ENCODE results near the gene MBD3. TPM values are rescaled to one million over a fixed set of nuclear protein-coding genes. Genes with fewer than 3 reads are reported as not detected.

Gene MBD3
- total and polyA plus RNA-seq, 2 donors = 64.8 to 99.9 TPM

- DNase-seq (ENCODE audit: low read depth in 6 of 9, low spot score in 9 of 9) = no peak
- no peaks in the 10 kb centered on the region for H3K27me3 ChIP-seq (ENCODE audit: control insufficient read depth in 2 of 2, insufficient read depth in 1 of 2, low read length in 1 of 2)
- peak overlapping the region in 1 of 2 donors; percentile 7 for H3K27ac ChIP-seq (ENCODE audit: low read depth in 1 of 2, low read length in 1 of 2)
- no peaks in the 10 kb centered on the region for H3K4me1 ChIP-seq (ENCODE audit: control insufficient read depth in 2 of 2, insufficient read depth in 2 of 2, low read length in 2 of 2)
- no peak overlapping the region for H3K4me3 ChIP-seq (ENCODE audit: low read length in 2 of 2)
- peaks cover 0 to 3% of the 10 kb centered on the region in 2 donors for H3K9me3 ChIP-seq (ENCODE audit: control insufficient read depth in 2 of 2, insufficient read depth in 1 of 2, low read length in 1 of 2)
- peaks cover 64 to 73% of the 10 kb centered on the region in 2 donors for H3K36me3 ChIP-seq (ENCODE audit: control insufficient read depth in 2 of 2, insufficient read depth in 2 of 2, low read length in 1 of 2)
- WGBS = 97% methylated on average over 26 of the region's 26 CpGs
Observed at GRCh38 chr19:1632462-1633268, 40.0 kb upstream of the MBD3 start.

- peaks cover 0 to 3% of the 10 kb centered on the region in 2 donors for H3K9me3 ChIP-seq (ENCODE audit: control insufficient read depth in 2 of 2, insufficient read depth in 1 of 2, low read length in 1 of 2)
- H3K36me3 ChIP-seq (ENCODE audit: control insufficient read depth in 2 of 2, insufficient read depth in 2 of 2, low read length in 1 of 2) = peaks cover 63 to 70% of the 10 kb centered on the region in 2 donors
- 97% methylated on average over 31 of the region's 31 CpGs for WGBS
- H3K4me3 ChIP-seq (ENCODE audit: low read length in 2 of 2) = no peak overlapping the region
- no peak for DNase-seq (ENCODE audit: low read depth in 6 of 9, low spot score in 9 of 9)
- no peaks in the 10 kb centered on the region for H3K4me1 ChIP-seq (ENCODE audit: control insufficient read depth in 2 of 2, insufficient read depth in 2 of 2, low read length in 2 of 2)
- H3K27ac ChIP-seq (ENCODE audit: low read depth in 1 of 2, low read length in 1 of 2) = no peak overlapping the region
- no peaks in the 10 kb centered on the region for H3K27me3 ChIP-seq (ENCODE audit: control insufficient read depth in 2 of 2, insufficient read depth in 1 of 2, low read length in 1 of 2)
Observed at GRCh38 chr19:1631557-1632100, 39.0 kb upstream of the MBD3 start.

GRCh38 chr19:1630811-1631210 is 38.1 kb upstream of the MBD3 start:
- DNase-seq (ENCODE audit: low read depth in 6 of 9, low spot score in 9 of 9) = no peak
- H3K27me3 ChIP-seq (ENCODE audit: control insufficient read depth in 2 of 2, insufficient read depth in 1 of 2, low read length in 1 of 2) = no peaks in the 10 kb centered on the region
- H3K4me1 ChIP-seq (ENCODE audit: control insufficient read depth in 2 of 2, insufficient read depth in 2 of 2, low read length in 2 of 2) = no peaks in the 10 kb centered on the region
- no peak overlapping the region for H3K27ac ChIP-seq (ENCODE audit: low read depth in 1 of 2, low read length in 1 of 2)
- WGBS = 97% methylated on average over 17 of the region's 17 CpGs
- no peak overlapping the region for H3K4me3 ChIP-seq (ENCODE audit: low read length in 2 of 2)
- peaks cover 60 to 72% of the 10 kb centered on the region in 2 donors for H3K36me3 ChIP-seq (ENCODE audit: control insufficient read depth in 2 of 2, insufficient read depth in 2 of 2, low read length in 1 of 2)
- H3K9me3 ChIP-seq (ENCODE audit: control insufficient read depth in 2 of 2, insufficient read depth in 1 of 2, low read length in 1 of 2) = peaks cover 0 to 3% of the 10 kb centered on the region in 2 donors

GRCh38 chr19:1630012-1630411 is 37.3 kb upstream of the MBD3 start:
- peaks cover 0 to 2% of the 10 kb centered on the region in 2 donors for H3K9me3 ChIP-seq (ENCODE audit: control insufficient read depth in 2 of 2, insufficient read depth in 1 of 2, low read length in 1 of 2)
- H3K4me3 ChIP-seq (ENCODE audit: low read length in 2 of 2) = no peak overlapping the region
- H3K27ac ChIP-seq (ENCODE audit: low read depth in 1 of 2, low read length in 1 of 2) = no peak overlapping the region
- H3K27me3 ChIP-seq (ENCODE audit: control insufficient read depth in 2 of 2, insufficient read depth in 1 of 2, low read length in 1 of 2) = no peaks in the 10 kb centered on the region
- DNase-seq (ENCODE audit: low read depth in 6 of 9, low spot score in 9 of 9) = no peak
- peaks cover 66 to 74% of the 10 kb centered on the region in 2 donors for H3K36me3 ChIP-seq (ENCODE audit: control insufficient read depth in 2 of 2, insufficient read depth in 2 of 2, low read length in 1 of 2)
- H3K4me1 ChIP-seq (ENCODE audit: control insufficient read depth in 2 of 2, insufficient read depth in 2 of 2, low read length in 2 of 2) = no peaks in the 10 kb centered on the region
- WGBS = 96% methylated on average over 20 of the region's 20 CpGs

GRCh38 chr19:1629256-1629808 is 36.7 kb upstream of the MBD3 start:
- Histone ChIP-seq H3K9me3 (ENCODE audit: control insufficient read depth in 2 of 2, insufficient read depth in 1 of 2, low read length in 1 of 2) (no peaks in the 10 kb centered on the region), H3K27ac (ENCODE audit: low read depth in 1 of 2, low read length in 1 of 2) (no peak overlapping the region), H3K4me1 (ENCODE audit: control insufficient read depth in 2 of 2, insufficient read depth in 2 of 2, low read length in 2 of 2) (no peaks in the 10 kb centered on the region), H3K27me3 (ENCODE audit: control insufficient read depth in 2 of 2, insufficient read depth in 1 of 2, low read length in 1 of 2) (no peaks in the 10 kb centered on the region), H3K36me3 (ENCODE audit: control insufficient read depth in 2 of 2, insufficient read depth in 2 of 2, low read length in 1 of 2) (peaks cover 66 to 73% of the 10 kb centered on the region in 2 donors), H3K4me3 (ENCODE audit: low read length in 2 of 2) (no peak overlapping the region)
- 99% methylated on average over 24 of the region's 24 CpGs for WGBS
- DNase-seq (ENCODE audit: low read depth in 6 of 9, low spot score in 9 of 9) = no peak

GRCh38 chr19:1627194-1627593 is 34.5 kb upstream of the MBD3 start:
- 97% methylated on average over 17 of the region's 17 CpGs for WGBS
- Histone ChIP-seq H3K27me3 (ENCODE audit: control insufficient read depth in 2 of 2, insufficient read depth in 1 of 2, low read length in 1 of 2) (no peaks in the 10 kb centered on the region), H3K4me1 (ENCODE audit: control insufficient read depth in 2 of 2, insufficient read depth in 2 of 2, low read length in 2 of 2) (no peaks in the 10 kb centered on the region), H3K27ac (ENCODE audit: low read depth in 1 of 2, low read length in 1 of 2) (no peak overlapping the region), H3K36me3 (ENCODE audit: control insufficient read depth in 2 of 2, insufficient read depth in 2 of 2, low read length in 1 of 2) (peaks cover 71% of the 10 kb centered on the region in 2 donors), H3K9me3 (ENCODE audit: control insufficient read depth in 2 of 2, insufficient read depth in 1 of 2, low read length in 1 of 2) (no peaks in the 10 kb centered on the region), H3K4me3 (ENCODE audit: low read length in 2 of 2) (no peak overlapping the region)
- DNase-seq (ENCODE audit: low read depth in 6 of 9, low spot score in 9 of 9) = no peak

- Histone ChIP-seq H3K36me3 (ENCODE audit: control insufficient read depth in 2 of 2, insufficient read depth in 2 of 2, low read length in 1 of 2) (peaks cover 71 to 73% of the 10 kb centered on the region in 2 donors), H3K27ac (ENCODE audit: low read depth in 1 of 2, low read length in 1 of 2) (no peak overlapping the region), H3K4me1 (ENCODE audit: control insufficient read depth in 2 of 2, insufficient read depth in 2 of 2, low read length in 2 of 2) (no peaks in the 10 kb centered on the region), H3K27me3 (ENCODE audit: control insufficient read depth in 2 of 2, insufficient read depth in 1 of 2, low read length in 1 of 2) (no peaks in the 10 kb centered on the region), H3K4me3 (ENCODE audit: low read length in 2 of 2) (no peak overlapping the region), H3K9me3 (ENCODE audit: control insufficient read depth in 2 of 2, insufficient read depth in 1 of 2, low read length in 1 of 2) (no peaks in the 10 kb centered on the region)
- 98% methylated on average over 32 of the region's 32 CpGs for WGBS
- no peak for DNase-seq (ENCODE audit: low read depth in 6 of 9, low spot score in 9 of 9)
Observed at GRCh38 chr19:1626417-1627010, 33.8 kb upstream of the MBD3 start.

GRCh38 chr19:1624458-1624857 is 31.8 kb upstream of the MBD3 start:
- H3K36me3 ChIP-seq (ENCODE audit: control insufficient read depth in 2 of 2, insufficient read depth in 2 of 2, low read length in 1 of 2) = peaks cover 71 to 73% of the 10 kb centered on the region in 2 donors
- H3K4me3 ChIP-seq (ENCODE audit: low read length in 2 of 2) = no peak overlapping the region
- H3K4me1 ChIP-seq (ENCODE audit: control insufficient read depth in 2 of 2, insufficient read depth in 2 of 2, low read length in 2 of 2) = no peaks in the 10 kb centered on the region

GRCh38 chr19:1622541-1622940 is 29.9 kb upstream of the MBD3 start:
- no peak overlapping the region for H3K4me3 ChIP-seq (ENCODE audit: low read length in 2 of 2)
- H3K27ac ChIP-seq (ENCODE audit: low read depth in 1 of 2, low read length in 1 of 2) = no peak overlapping the region
- no peaks in the 10 kb centered on the region for H3K9me3 ChIP-seq (ENCODE audit: control insufficient read depth in 2 of 2, insufficient read depth in 1 of 2, low read length in 1 of 2)
- no peak for DNase-seq (ENCODE audit: low read depth in 6 of 9, low spot score in 9 of 9)
- peaks cover 87 to 89% of the 10 kb centered on the region in 2 donors for H3K36me3 ChIP-seq (ENCODE audit: control insufficient read depth in 2 of 2, insufficient read depth in 2 of 2, low read length in 1 of 2)
- no peaks in the 10 kb centered on the region for H3K4me1 ChIP-seq (ENCODE audit: control insufficient read depth in 2 of 2, insufficient read depth in 2 of 2, low read length in 2 of 2)
- H3K27me3 ChIP-seq (ENCODE audit: control insufficient read depth in 2 of 2, insufficient read depth in 1 of 2, low read length in 1 of 2) = no peaks in the 10 kb centered on the region
- 98% methylated on average over 5 of the region's 5 CpGs for WGBS

More at GRCh38 chr19:1624458-1624857, 31.8 kb upstream of the MBD3 start:
- Histone ChIP-seq H3K27me3 (ENCODE audit: control insufficient read depth in 2 of 2, insufficient read depth in 1 of 2, low read length in 1 of 2) (no peaks in the 10 kb centered on the region), H3K9me3 (ENCODE audit: control insufficient read depth in 2 of 2, insufficient read depth in 1 of 2, low read length in 1 of 2) (no peaks in the 10 kb centered on the region), H3K27ac (ENCODE audit: low read depth in 1 of 2, low read length in 1 of 2) (no peak overlapping the region)
- 88% methylated on average over 23 of the region's 23 CpGs for WGBS
- peak in 5 of 9 donors; percentile 11 to 63 (median 22) for DNase-seq (ENCODE audit: low read depth in 6 of 9, low spot score in 9 of 9)

Data from thymus (tissue), 11 donors.